ENCODE measurements around the gene LBP.
"Not testable (repeated sequence)": the region's sequence is repeated elsewhere in the genome, so short reads cannot be mapped to it uniquely, and the experiment has no call there.

Gene LBP

GRCh38 chr20:38392356-38392755 lies 46.1 kb downstream of the LBP start:
- no peak overlapping the region for H3K4ac ChIP-seq (ENCODE audit: low read depth, low read length)
- H3K27ac ChIP-seq (ENCODE audit: low read depth, low read length), result no peak overlapping the region
- no peaks in the 10 kb centered on the region for H3K79me2 ChIP-seq (ENCODE audit: control insufficient read depth, insufficient read depth, low read length)
- H2BK15ac ChIP-seq (replicated peaks; ENCODE audit: low read depth), result no peak overlapping the region
- H3K79me1 ChIP-seq (ENCODE audit: low read length), result no peaks in the 10 kb centered on the region
- H2AK5ac ChIP-seq (ENCODE audit: low read length), result no peak overlapping the region
- H3K18ac ChIP-seq (ENCODE audit: low read length), result no peak overlapping the region
- no peak overlapping the region for H3K23ac ChIP-seq (ENCODE audit: low read length)
- no peak overlapping the region for H4K8ac ChIP-seq (ENCODE audit: low read depth, low read length)
- H3K56ac ChIP-seq (ENCODE audit: low read length), result no peak overlapping the region
- no peak overlapping the region for H3K4me3 ChIP-seq (ENCODE audit: low read length)
- no peaks in the 10 kb centered on the region for H3K4me1 ChIP-seq (ENCODE audit: control insufficient read depth, low read depth, low read length)
- H2BK120ac ChIP-seq (ENCODE audit: low read depth, low read length), result no peak overlapping the region
- no peak overlapping the region for H4K5ac ChIP-seq (ENCODE audit: low read length)
- H2BK5ac ChIP-seq (ENCODE audit: low read length), result no peak overlapping the region
- peak; percentile 31 for DNase-seq
- WGBS (ENCODE audit: extremely low coverage, insufficient coverage, low lambda C conversion rate), result no CpG with 5 or more reads among the region's 3 CpGs
- H3K27me3 ChIP-seq (ENCODE audit: insufficient read depth, low read length, poor library complexity), result no peaks in the 10 kb centered on the region
- no peaks in the 10 kb centered on the region for H3K36me3 ChIP-seq (ENCODE audit: control insufficient read depth, insufficient read depth, low read length)
- no peak overlapping the region for H3K9ac ChIP-seq (ENCODE audit: low read length)
- H3K4me2 ChIP-seq (ENCODE audit: low read length), result no peak overlapping the region

- Histone ChIP-seq H4K5ac (ENCODE audit: low read length) (no peak overlapping the region), H3K27me3 (ENCODE audit: insufficient read depth, low read length, poor library complexity) (no peaks in the 10 kb centered on the region), H3K23ac (ENCODE audit: low read length) (no peak overlapping the region), H3K36me3 (ENCODE audit: control insufficient read depth, insufficient read depth, low read length) (no peaks in the 10 kb centered on the region), H3K4me2 (ENCODE audit: low read length) (no peak overlapping the region), H2BK5ac (ENCODE audit: low read length) (no peak overlapping the region), H3K9ac (ENCODE audit: low read length) (no peak overlapping the region), H3K4me3 (ENCODE audit: low read length) (no peak overlapping the region), H3K4me1 (ENCODE audit: control insufficient read depth, low read depth, low read length) (no peaks in the 10 kb centered on the region), H3K79me2 (ENCODE audit: control insufficient read depth, insufficient read depth, low read length) (no peaks in the 10 kb centered on the region), H2BK15ac (replicated peaks; ENCODE audit: low read depth) (no peak overlapping the region), H2AK5ac (ENCODE audit: low read length) (no peak overlapping the region), H4K8ac (ENCODE audit: low read depth, low read length) (no peak overlapping the region), H2BK120ac (ENCODE audit: low read depth, low read length) (no peak overlapping the region), H3K4ac (ENCODE audit: low read depth, low read length) (no peak overlapping the region), H3K27ac (ENCODE audit: low read depth, low read length) (no peak overlapping the region), H3K79me1 (ENCODE audit: low read length) (no peaks in the 10 kb centered on the region), H3K56ac (ENCODE audit: low read length) (no peak overlapping the region), H3K18ac (ENCODE audit: low read length) (no peak overlapping the region)
- no peak for DNase-seq
- no CpG with 5 or more reads among the region's 5 CpGs for WGBS (ENCODE audit: extremely low coverage, insufficient coverage, low lambda C conversion rate)
Observed at GRCh38 chr20:38393259-38393658, 47.0 kb downstream of the LBP start.

GRCh38 chr20:38395165-38395564 lies 48.9 kb downstream of the LBP start:
- Histone ChIP-seq H2AK5ac (ENCODE audit: low read length) (no peak overlapping the region), H3K4me2 (ENCODE audit: low read length) (no peak overlapping the region), H3K27me3 (ENCODE audit: insufficient read depth, low read length, poor library complexity) (no peaks in the 10 kb centered on the region), H3K18ac (ENCODE audit: low read length) (no peak overlapping the region), H3K23ac (ENCODE audit: low read length) (no peak overlapping the region), H2BK5ac (ENCODE audit: low read length) (no peak overlapping the region), H3K56ac (ENCODE audit: low read length) (no peak overlapping the region), H3K79me1 (ENCODE audit: low read length) (no peaks in the 10 kb centered on the region), H3K4me3 (ENCODE audit: low read length) (no peak overlapping the region), H3K36me3 (ENCODE audit: control insufficient read depth, insufficient read depth, low read length) (no peaks in the 10 kb centered on the region), H3K27ac (ENCODE audit: low read depth, low read length) (no peak overlapping the region), H3K9ac (ENCODE audit: low read length) (no peak overlapping the region), H3K4me1 (ENCODE audit: control insufficient read depth, low read depth, low read length) (no peaks in the 10 kb centered on the region), H2BK15ac (replicated peaks; ENCODE audit: low read depth) (no peak overlapping the region), H4K8ac (ENCODE audit: low read depth, low read length) (no peak overlapping the region), H2BK120ac (ENCODE audit: low read depth, low read length) (no peak overlapping the region), H3K79me2 (ENCODE audit: control insufficient read depth, insufficient read depth, low read length) (no peaks in the 10 kb centered on the region), H4K5ac (ENCODE audit: low read length) (no peak overlapping the region), H3K4ac (ENCODE audit: low read depth, low read length) (no peak overlapping the region)
- WGBS (ENCODE audit: extremely low coverage, insufficient coverage, low lambda C conversion rate), result no CpG with 5 or more reads among the region's 2 CpGs
- DNase-seq, result no peak

- DNase-seq; H3K4me1 ChIP-seq (ENCODE audit: control insufficient read depth, low read depth, low read length); H3K18ac ChIP-seq (ENCODE audit: low read length); H3K27ac ChIP-seq (ENCODE audit: low read depth, low read length); H3K79me2 ChIP-seq (ENCODE audit: control insufficient read depth, insufficient read depth, low read length); H3K4me2 ChIP-seq (ENCODE audit: low read length); H3K56ac ChIP-seq (ENCODE audit: low read length); H3K4ac ChIP-seq (ENCODE audit: low read depth, low read length); H3K9ac ChIP-seq (ENCODE audit: low read length); H2AK5ac ChIP-seq (ENCODE audit: low read length); H3K4me3 ChIP-seq (ENCODE audit: low read length); H2BK120ac ChIP-seq (ENCODE audit: low read depth, low read length); H4K8ac ChIP-seq (ENCODE audit: low read depth, low read length); H3K27me3 ChIP-seq (ENCODE audit: insufficient read depth, low read length, poor library complexity); H3K36me3 ChIP-seq (ENCODE audit: control insufficient read depth, insufficient read depth, low read length); H4K5ac ChIP-seq (ENCODE audit: low read length); H3K23ac ChIP-seq (ENCODE audit: low read length); H2BK5ac ChIP-seq (ENCODE audit: low read length); H3K79me1 ChIP-seq (ENCODE audit: low read length); H2BK15ac ChIP-seq (replicated peaks; ENCODE audit: low read depth): not testable (repeated sequence)
- no CpG with 5 or more reads among the region's 2 CpGs for WGBS (ENCODE audit: extremely low coverage, insufficient coverage, low lambda C conversion rate)
Observed at GRCh38 chr20:38395751-38396395, 49.6 kb downstream of the LBP start.

GRCh38 chr20:38402089-38402488 lies 55.8 kb downstream of the LBP start:
- no peak overlapping the region for H3K4me2 ChIP-seq (ENCODE audit: low read length)
- no peak overlapping the region for H2BK15ac ChIP-seq (replicated peaks; ENCODE audit: low read depth)
- H2BK5ac ChIP-seq (ENCODE audit: low read length), result no peak overlapping the region
- no peaks in the 10 kb centered on the region for H3K27me3 ChIP-seq (ENCODE audit: insufficient read depth, low read length, poor library complexity)
- no peak overlapping the region for H2BK120ac ChIP-seq (ENCODE audit: low read depth, low read length)
- no peak overlapping the region for H3K23ac ChIP-seq (ENCODE audit: low read length)
- no peak overlapping the region for H4K8ac ChIP-seq (ENCODE audit: low read depth, low read length)
- no peak for DNase-seq
- H3K56ac ChIP-seq (ENCODE audit: low read length), result no peak overlapping the region
- H3K9ac ChIP-seq (ENCODE audit: low read length), result no peak overlapping the region
- no peaks in the 10 kb centered on the region for H3K36me3 ChIP-seq (ENCODE audit: control insufficient read depth, insufficient read depth, low read length)
- no peak overlapping the region for H3K18ac ChIP-seq (ENCODE audit: low read length)
- no peak overlapping the region for H3K27ac ChIP-seq (ENCODE audit: low read depth, low read length)
- H3K79me1 ChIP-seq (ENCODE audit: low read length), result no peaks in the 10 kb centered on the region
- H3K4ac ChIP-seq (ENCODE audit: low read depth, low read length), result no peak overlapping the region
- H3K79me2 ChIP-seq (ENCODE audit: control insufficient read depth, insufficient read depth, low read length), result no peaks in the 10 kb centered on the region
- H3K4me1 ChIP-seq (ENCODE audit: control insufficient read depth, low read depth, low read length), result no peaks in the 10 kb centered on the region
- WGBS (ENCODE audit: extremely low coverage, insufficient coverage, low lambda C conversion rate), result no CpG with 5 or more reads among the region's 5 CpGs
- H2AK5ac ChIP-seq (ENCODE audit: low read length), result no peak overlapping the region
- H4K5ac ChIP-seq (ENCODE audit: low read length), result no peak overlapping the region
- no peak overlapping the region for H3K4me3 ChIP-seq (ENCODE audit: low read length)

- Histone ChIP-seq H3K4ac (ENCODE audit: low read depth, low read length) (no peak overlapping the region), H2BK15ac (replicated peaks; ENCODE audit: low read depth) (no peak overlapping the region), H2AK5ac (ENCODE audit: low read length) (no peak overlapping the region), H3K27me3 (ENCODE audit: insufficient read depth, low read length, poor library complexity) (no peaks in the 10 kb centered on the region), H3K27ac (ENCODE audit: low read depth, low read length) (no peak overlapping the region), H3K4me1 (ENCODE audit: control insufficient read depth, low read depth, low read length) (no peaks in the 10 kb centered on the region), H3K56ac (ENCODE audit: low read length) (no peak overlapping the region), H4K8ac (ENCODE audit: low read depth, low read length) (no peak overlapping the region), H3K79me2 (ENCODE audit: control insufficient read depth, insufficient read depth, low read length) (no peaks in the 10 kb centered on the region), H3K18ac (ENCODE audit: low read length) (no peak overlapping the region), H3K9ac (ENCODE audit: low read length) (no peak overlapping the region), H3K4me3 (ENCODE audit: low read length) (no peak overlapping the region), H4K5ac (ENCODE audit: low read length) (no peak overlapping the region), H3K79me1 (ENCODE audit: low read length) (no peaks in the 10 kb centered on the region), H3K23ac (ENCODE audit: low read length) (no peak overlapping the region), H2BK5ac (ENCODE audit: low read length) (no peak overlapping the region), H2BK120ac (ENCODE audit: low read depth, low read length) (no peak overlapping the region), H3K4me2 (ENCODE audit: low read length) (no peak overlapping the region), H3K36me3 (ENCODE audit: control insufficient read depth, insufficient read depth, low read length) (no peaks in the 10 kb centered on the region)
- WGBS (ENCODE audit: extremely low coverage, insufficient coverage, low lambda C conversion rate), result no CpG with 5 or more reads among the region's 8 CpGs
- DNase-seq, result no peak
Observed at GRCh38 chr20:38402816-38403215, 56.5 kb downstream of the LBP start.

Data from mesendoderm (in vitro differentiated cells).